Medulla oblongata (tissue), 1 donor: ENCODE results near the gene FOLR3.
"Not testable (repeated sequence)": the region's sequence is repeated elsewhere in the genome, so short reads cannot be mapped to it uniquely, and the experiment has no call there.

Source experiments
- DNase-seq: peaks from one replicate; pipeline ENCODE4 v3.0.0-alpha.2; 2015; ENCODE audit errors: extremely low spot score

Gene FOLR3

GRCh38 chr11:72135473-72135872 is at the start of gene FOLR3:
Gene FOLR3, plus strand, starts transcription at chr11:72135725. Its CDS starts 228 bp downstream, at chr11:72135953.
- DNase-seq = not testable (repeated sequence)

- no peak for DNase-seq
Measured at GRCh38 chr11:72088076-72088808, 47.3 kb upstream of the FOLR3 start.

- DNase-seq = peak; percentile 93
Measured at GRCh38 chr11:72091292-72091691, 44.2 kb upstream of the FOLR3 start.

DNA sequence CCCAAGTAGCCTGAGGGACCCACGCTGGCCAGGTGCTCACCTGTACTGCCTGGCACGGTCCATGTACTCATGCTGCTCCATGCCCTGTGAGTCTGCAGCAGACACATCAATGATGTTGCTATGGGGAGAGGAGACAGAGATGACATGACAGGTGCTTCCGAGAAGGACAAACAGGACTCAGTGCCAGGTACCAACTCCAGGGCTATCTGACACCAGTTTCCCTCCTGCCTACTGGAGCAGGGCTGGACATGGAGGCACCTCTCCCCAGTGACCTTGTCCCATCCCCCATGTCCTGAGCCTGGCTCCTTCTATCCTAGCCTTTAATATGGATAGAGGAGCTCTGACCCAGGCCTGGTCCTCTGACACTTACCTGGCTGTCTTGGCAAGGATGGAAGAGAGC is 36.8 kb upstream of the FOLR3 start:
- DNase-seq = no peak

- DNase-seq = no peak
Measured at GRCh38 chr11:72100009-72100408, 35.5 kb upstream of the FOLR3 start.

- DNase-seq = no peak
Measured at GRCh38 chr11:72100462-72100861, 35.1 kb upstream of the FOLR3 start.

DNA sequence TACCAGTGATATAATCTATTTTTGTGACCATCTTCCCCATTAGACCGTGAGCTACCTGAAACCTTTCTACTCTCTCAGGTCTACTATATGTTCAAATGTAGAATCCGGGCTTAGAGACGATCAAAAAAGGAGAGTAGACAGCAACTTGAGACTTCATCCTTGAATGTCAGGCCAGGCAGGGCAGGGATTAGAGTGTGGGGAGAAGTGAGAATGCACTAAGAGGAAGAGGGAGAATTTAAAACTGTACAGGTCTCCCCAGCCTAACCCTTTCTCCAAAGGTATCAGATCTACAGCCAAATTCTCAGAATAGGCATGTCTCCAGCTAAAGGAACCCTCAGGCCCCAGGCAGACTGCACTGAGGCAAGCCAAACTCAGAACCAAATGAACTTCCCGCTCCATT is 33.4 kb upstream of the FOLR3 start:
- DNase-seq = no peak

DNA sequence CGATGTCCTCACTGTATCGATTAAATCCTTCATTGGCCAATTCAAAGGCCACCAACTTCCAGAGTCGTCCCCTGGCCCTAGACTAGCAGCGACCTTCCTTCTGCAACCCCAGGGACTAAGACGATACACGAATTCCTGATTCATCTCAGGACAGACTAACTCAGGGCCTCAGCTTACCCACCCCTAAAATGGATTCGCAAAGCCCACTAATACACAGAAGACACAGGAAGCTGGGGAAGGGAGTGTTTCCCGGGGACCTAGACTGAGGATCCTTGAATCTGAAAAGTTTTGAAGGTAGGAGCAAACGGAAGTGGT is 32.9 kb upstream of the FOLR3 start:
- no peak for DNase-seq

DNA sequence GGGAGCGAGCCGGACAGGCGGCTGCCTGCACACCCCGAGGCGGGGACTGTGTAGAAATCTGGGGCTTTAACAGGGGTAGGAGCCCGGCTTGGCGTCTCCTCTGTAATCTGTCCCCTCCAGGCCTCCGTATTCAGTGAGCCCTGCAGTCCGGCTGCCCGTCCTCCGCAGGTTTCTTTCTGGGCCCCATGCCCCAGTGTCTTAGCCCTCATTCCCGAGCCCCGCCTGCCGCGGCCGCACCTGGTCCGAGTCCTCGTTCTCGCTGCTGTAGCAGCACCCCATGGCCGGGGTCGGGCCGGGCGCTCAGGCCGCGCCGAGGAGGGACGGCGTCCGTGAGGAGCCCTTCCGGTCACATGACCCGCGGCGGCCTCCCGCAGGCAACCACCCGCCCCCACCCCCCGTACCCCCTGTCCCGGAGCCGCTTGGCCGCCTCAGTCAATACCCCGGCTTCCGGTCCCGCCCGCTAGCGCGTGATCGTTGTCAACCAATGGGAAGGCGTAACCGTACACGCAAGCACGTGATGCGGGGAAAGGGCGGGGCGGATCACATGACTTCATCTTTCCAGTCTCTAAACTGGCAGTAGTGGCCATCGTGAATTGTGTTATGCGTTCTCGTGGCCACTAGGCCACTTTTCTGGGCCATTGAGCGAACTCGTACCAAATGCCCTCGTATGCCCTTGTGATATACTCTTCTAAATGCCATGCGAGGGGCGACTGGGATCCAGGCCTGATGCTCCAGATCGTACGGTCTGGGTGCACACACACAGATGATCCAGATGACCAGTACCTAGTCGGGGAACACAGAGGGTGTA is 32.4 kb upstream of the FOLR3 start, which contains the start of gene LAMTOR1:
Gene LAMTOR1 (minus strand): TSS at position 352 of the 808 bp plus-strand sequence. CDS start 73 bp downstream, at position 279.
- DNase-seq = peak; percentile 99

- DNase-seq = no peak
Measured at GRCh38 chr11:72103754-72104167, 31.8 kb upstream of the FOLR3 start.

DNA sequence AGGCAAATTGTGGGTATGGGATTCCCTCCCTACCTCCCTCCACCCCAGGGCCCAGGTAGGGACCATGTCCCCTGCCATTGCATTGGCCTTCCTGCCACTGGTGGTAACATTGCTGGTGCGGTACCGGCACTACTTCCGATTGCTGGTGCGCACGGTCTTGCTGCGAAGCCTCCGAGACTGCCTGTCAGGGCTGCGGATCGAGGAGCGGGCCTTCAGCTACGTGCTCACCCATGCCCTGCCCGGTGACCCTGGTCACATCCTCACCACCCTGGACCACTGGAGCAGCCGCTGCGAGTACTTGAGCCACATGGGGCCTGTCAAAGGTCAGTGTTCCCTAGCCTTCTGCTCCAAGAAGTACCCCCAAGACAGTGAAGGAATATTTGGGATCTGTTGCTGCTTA is 29.6 kb upstream of the FOLR3 start, which contains the start of gene TOMT:
Gene TOMT (plus strand): TSS at position 37 of the 400 bp plus-strand sequence. CDS start 28 bp downstream, at position 65.
- DNase-seq = no peak

DNA sequence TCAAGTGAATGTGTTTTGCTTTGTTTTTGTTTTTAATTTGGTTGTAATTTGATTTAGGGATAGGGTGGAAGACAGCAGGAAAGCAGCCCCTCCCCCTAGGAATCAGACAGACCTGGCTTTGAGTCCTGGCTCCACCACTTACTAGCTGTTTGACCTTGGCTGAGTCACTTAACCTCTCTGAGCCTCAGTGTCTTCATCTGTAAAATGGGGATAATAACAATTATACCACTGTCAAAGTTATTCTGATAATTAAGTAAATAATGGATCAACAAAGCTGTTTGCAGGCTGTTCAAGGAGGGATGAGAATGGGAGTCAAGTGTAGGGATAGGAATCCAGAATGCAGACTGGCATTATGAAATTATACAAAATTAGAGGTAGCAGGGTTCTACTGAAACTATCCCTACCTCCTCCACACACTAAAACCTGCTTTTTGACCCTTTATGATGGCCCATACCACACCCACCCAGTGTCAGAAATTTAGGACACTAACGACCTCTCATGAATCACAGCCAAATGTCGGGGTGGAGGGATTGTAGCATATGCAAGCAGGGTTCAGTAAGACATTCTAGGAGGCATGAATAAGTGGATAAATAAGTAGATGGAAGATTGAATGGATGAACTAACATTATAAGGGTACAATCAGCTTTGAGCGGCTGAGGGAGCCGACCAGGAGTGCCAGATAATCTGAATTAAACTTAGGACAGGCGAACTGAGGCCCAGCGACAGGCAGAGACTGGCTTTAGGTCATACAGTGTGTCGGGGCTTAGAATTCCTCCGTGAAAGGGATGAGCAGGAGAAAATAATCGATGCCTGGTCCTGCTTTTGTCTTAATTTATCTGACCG is 24.0 kb upstream of the FOLR3 start:
- no peak for DNase-seq

GRCh38 chr11:72112143-72112977 is 23.2 kb upstream of the FOLR3 start, which contains the start of gene ANAPC15:
Gene ANAPC15, minus strand, starts transcription at chr11:72112695. Its CDS starts 1,419 bp downstream, at chr11:72111276.
- DNase-seq = peak; percentile 100

DNA sequence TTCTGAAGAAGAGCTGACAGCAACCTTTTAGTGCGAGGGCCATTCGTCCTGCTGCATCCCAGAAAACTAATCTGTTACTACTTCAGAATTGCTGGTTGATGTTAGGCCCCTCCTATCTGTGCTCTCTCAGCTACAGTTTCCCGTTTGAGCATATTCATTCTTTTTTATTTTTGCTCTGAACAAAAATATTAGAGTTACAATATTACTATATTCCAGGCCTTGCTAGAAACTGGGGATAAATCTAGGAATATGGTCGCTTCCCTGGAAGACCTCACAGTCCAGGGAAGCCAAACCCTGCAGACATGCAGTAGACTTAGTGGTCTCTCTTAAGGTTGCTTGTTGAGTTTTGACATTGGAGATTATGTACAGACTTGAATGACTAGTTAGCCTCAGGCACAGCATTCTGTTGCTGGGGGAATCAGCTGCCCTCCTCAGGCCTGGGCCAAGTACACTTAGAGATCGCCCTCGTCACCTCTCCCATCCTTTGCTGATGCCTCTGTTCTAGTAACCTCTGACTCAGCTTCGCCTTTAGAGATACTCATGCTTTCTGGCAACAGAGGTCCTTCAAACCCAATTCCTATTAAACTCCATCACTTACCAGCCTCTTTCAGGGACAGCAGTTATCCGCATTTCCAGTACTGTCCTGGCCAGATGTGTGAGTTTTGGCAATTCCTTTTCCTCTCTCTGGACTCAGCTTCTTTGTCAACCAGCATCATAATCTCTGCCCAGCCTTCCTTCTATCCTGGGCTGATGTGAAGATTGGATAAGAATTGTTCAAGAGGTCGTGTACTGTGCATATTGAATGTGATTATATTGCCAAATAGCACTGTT is 22.3 kb upstream of the FOLR3 start:
- DNase-seq = no peak

DNA sequence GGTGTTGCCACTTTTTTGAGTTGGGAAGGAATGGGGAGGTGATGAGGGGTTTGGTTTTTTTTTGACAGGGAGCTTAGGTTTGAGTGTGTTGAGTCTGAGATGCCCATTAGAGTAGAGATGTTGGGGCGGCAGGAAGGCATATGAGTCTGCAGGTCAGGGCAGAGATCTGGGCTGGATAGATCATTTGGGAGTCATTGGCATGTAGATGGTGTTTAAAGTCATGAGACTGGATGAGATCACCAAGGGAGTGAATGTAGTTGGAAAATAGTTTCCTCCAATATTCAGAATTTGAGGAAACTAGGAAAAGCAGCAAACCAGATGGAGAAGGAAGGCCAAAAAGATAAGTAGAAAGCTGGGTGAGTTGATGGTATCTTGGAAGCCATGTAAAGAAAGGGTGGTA is 21.0 kb upstream of the FOLR3 start:
- DNase-seq = no peak

- no peak for DNase-seq
Measured at GRCh38 chr11:72116019-72116755, 19.3 kb upstream of the FOLR3 start.

DNA sequence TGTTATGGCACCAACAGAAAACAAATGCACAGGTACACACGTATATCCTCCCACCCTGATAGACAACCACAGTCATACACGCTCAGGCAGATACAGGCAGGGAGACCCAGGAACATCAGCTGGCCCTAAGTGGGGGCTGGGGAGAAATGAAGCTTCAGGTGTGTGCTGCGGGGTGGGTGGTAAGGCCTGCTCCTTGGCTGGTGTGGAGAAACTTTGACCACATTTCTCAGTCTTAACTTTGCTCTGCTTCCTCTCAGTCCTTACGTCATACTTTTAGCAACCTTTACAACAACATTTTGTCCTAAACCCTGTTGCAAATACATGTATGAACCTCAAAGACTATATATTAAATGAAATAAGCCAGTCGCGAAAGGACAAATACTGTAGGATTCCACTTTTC is 16.3 kb upstream of the FOLR3 start:
- no peak for DNase-seq

DNA sequence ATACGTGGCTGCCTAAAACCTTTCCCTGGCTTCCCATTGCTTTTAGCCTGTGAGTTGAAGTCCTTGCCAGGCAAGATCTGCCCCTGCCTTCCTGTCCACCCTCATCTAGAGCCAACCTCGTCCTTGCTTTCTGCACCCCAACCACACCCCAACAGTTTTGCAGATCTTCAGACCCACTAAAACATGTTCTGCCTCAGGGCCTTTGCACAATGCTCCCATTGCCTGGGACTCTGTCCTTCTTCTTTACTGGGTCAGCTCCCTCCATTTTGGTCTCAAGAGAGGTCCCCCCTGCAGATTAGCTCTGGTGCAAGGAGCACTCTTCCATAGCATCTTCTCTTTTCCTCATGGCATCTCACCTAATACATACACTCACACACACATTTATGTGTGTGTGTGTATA is 14.6 kb upstream of the FOLR3 start:
- DNase-seq = no peak

GRCh38 chr11:72122607-72123006 is 12.9 kb upstream of the FOLR3 start:
- no peak for DNase-seq
